ENCODE data around the gene FUZ. TPM values are rescaled to one million over a fixed set of nuclear protein-coding genes. Genes with fewer than 3 reads are reported as not detected.

FUZ gene
- total and polyA plus RNA-seq, 2 donors (not counting 1 experiment from before 2014, with no cell fraction given) = 8.4 to 34.3 TPM

DNA sequence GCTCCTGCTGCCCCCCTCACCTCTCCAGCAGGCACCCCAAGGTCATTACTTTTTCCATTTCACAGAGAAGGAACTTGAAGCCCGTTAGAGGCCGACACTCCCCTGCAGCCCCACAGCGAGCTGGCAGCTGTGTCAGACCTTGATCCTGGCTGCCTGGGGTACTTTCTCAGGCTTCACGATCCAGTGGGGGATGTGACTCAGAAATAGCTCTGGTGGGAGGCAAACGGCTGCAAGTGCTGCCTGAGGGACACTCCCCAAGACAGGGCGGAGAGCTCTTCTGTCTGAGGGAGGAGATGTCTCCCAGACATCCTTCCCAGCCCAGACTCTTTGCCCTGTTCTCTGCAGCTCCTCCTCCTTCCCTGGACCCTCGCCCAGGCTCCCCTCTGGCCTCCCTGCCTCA, 54.8 kb downstream of the FUZ start:
- peak overlapping the region; percentile 17 for H2AFZ ChIP-seq (ENCODE audit: low read length)
- DNase-seq (ENCODE audit: low read depth in 2 of 2) = peak; percentile 36 to 79
- H4K20me1 ChIP-seq (ENCODE audit: control insufficient read depth, extremely low read depth, insufficient read depth, low read length) = no peaks in the 10 kb centered on the region
- no peak overlapping the region for H3K9ac ChIP-seq (ENCODE audit: insufficient read depth, low read length)
- no peak overlapping the region for H3K4me2 ChIP-seq (ENCODE audit: extremely low read depth, insufficient read depth, low read length)
- no peaks in the 10 kb centered on the region for H3K9me3 ChIP-seq (ENCODE audit: control insufficient read depth, insufficient read depth, low read depth, low read length)
- no peak overlapping the region for H3K27ac ChIP-seq (ENCODE audit: insufficient read depth, low read length)
- no peaks in the 10 kb centered on the region for H3K36me3 ChIP-seq (ENCODE audit: control insufficient read depth, insufficient read depth, low read length)
- no peaks in the 10 kb centered on the region for H3K79me2 ChIP-seq (ENCODE audit: control insufficient read depth, insufficient read depth, low read length)
- H3K4me3 ChIP-seq (replicated peaks in 1 of 4; ENCODE audit: control extremely low read depth in 1 of 4, insufficient read depth in 1 of 4, low read depth in 3 of 4, low read length in 4 of 4) = no peak overlapping the region
- TF ChIP-seq, protein P1, sequence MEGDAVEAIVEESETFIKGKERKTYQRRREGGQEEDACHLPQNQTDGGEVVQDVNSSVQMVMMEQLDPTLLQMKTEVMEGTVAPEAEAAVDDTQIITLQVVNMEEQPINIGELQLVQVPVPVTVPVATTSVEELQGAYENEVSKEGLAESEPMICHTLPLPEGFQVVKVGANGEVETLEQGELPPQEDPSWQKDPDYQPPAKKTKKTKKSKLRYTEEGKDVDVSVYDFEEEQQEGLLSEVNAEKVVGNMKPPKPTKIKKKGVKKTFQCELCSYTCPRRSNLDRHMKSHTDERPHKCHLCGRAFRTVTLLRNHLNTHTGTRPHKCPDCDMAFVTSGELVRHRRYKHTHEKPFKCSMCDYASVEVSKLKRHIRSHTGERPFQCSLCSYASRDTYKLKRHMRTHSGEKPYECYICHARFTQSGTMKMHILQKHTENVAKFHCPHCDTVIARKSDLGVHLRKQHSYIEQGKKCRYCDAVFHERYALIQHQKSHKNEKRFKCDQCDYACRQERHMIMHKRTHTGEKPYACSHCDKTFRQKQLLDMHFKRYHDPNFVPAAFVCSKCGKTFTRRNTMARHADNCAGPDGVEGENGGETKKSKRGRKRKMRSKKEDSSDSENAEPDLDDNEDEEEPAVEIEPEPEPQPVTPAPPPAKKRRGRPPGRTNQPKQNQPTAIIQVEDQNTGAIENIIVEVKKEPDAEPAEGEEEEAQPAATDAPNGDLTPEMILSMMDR (conservative IDR thresholded peaks at IDR 0.05 in 1 of 2, IDR thresholded peaks at IDR 0.05 in 1 of 2; ENCODE audit: low read depth in 1 of 2, low read length in 2 of 2) = no peak
- TF ChIP-seq EZH2 (IDR thresholded peaks at IDR 0.05; ENCODE audit: low read length, missing control alignments) = no peak
- no peaks in the 10 kb centered on the region for H3K27me3 ChIP-seq (ENCODE audit: control insufficient read depth, insufficient read depth, low read length)
- peaks cover 8% of the 10 kb centered on the region for H3K4me1 ChIP-seq (ENCODE audit: control insufficient read depth, extremely low read depth, insufficient read depth, low read length)

Other genes starting within 250 kb of the FUZ start
- gene NOSIP, start 232.7 kb downstream of the FUZ start, total RNA-seq = 67.9 and 72.9 TPM in 2 replicates
- 41.2 and 53.5 TPM in 2 replicates for gene NOSIP, start 232.7 kb downstream of the FUZ start, polyA plus RNA-seq
- gene PRRG2, start 232.0 kb downstream of the FUZ start, total RNA-seq = 0.17 and 0.51 TPM in 2 replicates
- gene PRRG2, start 232.0 kb downstream of the FUZ start, polyA plus RNA-seq = 0.11 TPM in 1 of 2 replicates, not detected in the other
- gene PRR12, start 222.1 kb downstream of the FUZ start, total RNA-seq = 1.0 and 2.1 TPM in 2 replicates
- gene PRR12, start 222.1 kb downstream of the FUZ start, polyA plus RNA-seq = 0.40 and 0.69 TPM in 2 replicates
- 34.2 and 60.1 TPM in 2 replicates for gene RRAS, start 173.1 kb downstream of the FUZ start, total RNA-seq
- gene RRAS, start 173.1 kb downstream of the FUZ start, polyA plus RNA-seq = 92.6 and 129 TPM in 2 replicates
- gene SCAF1, start 171.1 kb downstream of the FUZ start, total RNA-seq = 7.4 and 11.9 TPM in 2 replicates
- gene SCAF1, start 171.1 kb downstream of the FUZ start, polyA plus RNA-seq = 8.7 and 15.5 TPM in 2 replicates
- 55.2 and 61.1 TPM in 2 replicates for gene IRF3, start 147.4 kb downstream of the FUZ start, total RNA-seq
- 22.0 TPM in 2 replicates for gene IRF3, start 147.4 kb downstream of the FUZ start, polyA plus RNA-seq
- gene BCL2L12, start 147.4 kb downstream of the FUZ start, total RNA-seq = 2.6 and 4.8 TPM in 2 replicates
- 5.0 and 9.8 TPM in 2 replicates for gene BCL2L12, start 147.4 kb downstream of the FUZ start, polyA plus RNA-seq
- 261 and 298 TPM in 2 replicates for gene PRMT1, start 136.0 kb downstream of the FUZ start, total RNA-seq
- gene PRMT1, start 136.0 kb downstream of the FUZ start, polyA plus RNA-seq = 184 and 288 TPM in 2 replicates
- 0.26 and 0.33 TPM in 2 replicates for gene ADM5, start 123.7 kb downstream of the FUZ start, total RNA-seq
- gene ADM5, start 123.7 kb downstream of the FUZ start, polyA plus RNA-seq = 0.06 and 0.15 TPM in 2 replicates
- 18.0 and 31.2 TPM in 2 replicates for gene CPT1C, start 122.2 kb downstream of the FUZ start, total RNA-seq
- gene CPT1C, start 122.2 kb downstream of the FUZ start, polyA plus RNA-seq = 20.0 and 24.0 TPM in 2 replicates
- gene TSKS, start 50.0 kb downstream of the FUZ start, total RNA-seq = 0.26 TPM in 1 of 2 replicates, not detected in the other
- 0.07 TPM in 1 of 2 replicates, not detected in the other for gene TSKS, start 50.0 kb downstream of the FUZ start, polyA plus RNA-seq
- gene AP2A1, start 46.3 kb downstream of the FUZ start, total RNA-seq = 53.4 and 95.0 TPM in 2 replicates
- gene AP2A1, start 46.3 kb downstream of the FUZ start, polyA plus RNA-seq = 64.2 and 75.9 TPM in 2 replicates
- gene MED25, start 5.0 kb upstream of the FUZ start, total RNA-seq = 10.0 and 11.2 TPM in 2 replicates
- gene MED25, start 5.0 kb upstream of the FUZ start, polyA plus RNA-seq = 20.2 and 28.6 TPM in 2 replicates
- gene PTOV1, start 37.9 kb upstream of the FUZ start, total RNA-seq = 35.2 and 56.0 TPM in 2 replicates
- gene PTOV1, start 37.9 kb upstream of the FUZ start, polyA plus RNA-seq = 41.1 and 48.0 TPM in 2 replicates
- 21.1 and 32.9 TPM in 2 replicates for gene PNKP, start 54.3 kb upstream of the FUZ start, total RNA-seq
- gene PNKP, start 54.3 kb upstream of the FUZ start, polyA plus RNA-seq = 11.0 and 17.0 TPM in 2 replicates
- 9.2 and 12.2 TPM in 2 replicates for gene AKT1S1, start 64.1 kb upstream of the FUZ start, total RNA-seq
- 37.4 and 51.3 TPM in 2 replicates for gene AKT1S1, start 64.1 kb upstream of the FUZ start, polyA plus RNA-seq
- gene TBC1D17, start 64.4 kb upstream of the FUZ start, total RNA-seq = 10.0 and 19.5 TPM in 2 replicates
- 32.5 and 34.2 TPM in 2 replicates for gene TBC1D17, start 64.4 kb upstream of the FUZ start, polyA plus RNA-seq
- gene IL4I1, start 83.6 kb upstream of the FUZ start, total RNA-seq = 1.2 and 1.5 TPM in 2 replicates
- gene IL4I1, start 83.6 kb upstream of the FUZ start, polyA plus RNA-seq = 0.09 and 0.21 TPM in 2 replicates
- gene ATF5, start 115.9 kb upstream of the FUZ start, total RNA-seq = 7.9 and 8.5 TPM in 2 replicates
- 7.4 and 21.0 TPM in 2 replicates for gene ATF5, start 115.9 kb upstream of the FUZ start, polyA plus RNA-seq
- 14.9 and 20.8 TPM in 2 replicates for gene NUP62, start 116.2 kb upstream of the FUZ start, total RNA-seq
- gene NUP62, start 116.2 kb upstream of the FUZ start, polyA plus RNA-seq = 8.9 and 17.0 TPM in 2 replicates
- not detected in 2 replicates for gene SIGLEC11, start 147.9 kb upstream of the FUZ start, total RNA-seq
- not detected in 2 replicates for gene SIGLEC11, start 147.9 kb upstream of the FUZ start, polyA plus RNA-seq
- 21.3 and 26.9 TPM in 2 replicates for gene VRK3, start 212.1 kb upstream of the FUZ start, total RNA-seq
- gene VRK3, start 212.1 kb upstream of the FUZ start, polyA plus RNA-seq = 40.6 and 40.9 TPM in 2 replicates
- gene ZNF473, start 212.7 kb upstream of the FUZ start, total RNA-seq = 5.9 and 6.4 TPM in 2 replicates
- 5.0 and 5.7 TPM in 2 replicates for gene ZNF473, start 212.7 kb upstream of the FUZ start, polyA plus RNA-seq